ENCODE data around the gene WASF2. TPM values are rescaled to one million over a fixed set of nuclear protein-coding genes. Genes with fewer than 3 reads are reported as not detected.
"Not testable (repeated sequence)": the region's sequence is repeated elsewhere in the genome, so short reads cannot be mapped to it uniquely, and the experiment has no call there.

Gene WASF2
- total RNA-seq, 1 donor from 2014 or later, result 25.6 TPM

DNA sequence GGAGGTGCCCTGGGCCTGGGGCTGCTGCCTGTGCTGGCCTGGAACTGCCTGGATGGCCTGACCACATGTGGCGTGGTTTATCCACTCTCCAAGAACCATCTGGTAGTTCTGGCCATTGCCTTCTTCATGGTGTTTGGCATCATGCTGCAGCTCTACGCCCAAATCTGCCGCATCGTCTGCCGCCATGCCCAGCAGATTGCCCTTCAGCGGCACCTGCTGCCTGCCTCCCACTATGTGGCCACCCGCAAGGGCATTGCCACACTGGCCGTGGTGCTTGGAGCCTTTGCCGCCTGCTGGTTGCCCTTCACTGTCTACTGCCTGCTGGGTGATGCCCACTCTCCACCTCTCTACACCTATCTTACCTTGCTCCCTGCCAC is 95.7 kb downstream of the WASF2 start:
- Histone ChIP-seq H3K9me3 (ENCODE audit: control insufficient read depth in 3 of 3, low read length in 3 of 3) (no peaks in the 10 kb centered on the region), H3K27ac (ENCODE audit: low read depth, low read length) (no peak overlapping the region), H3K4me3 (ENCODE audit: low read length in 3 of 3) (no peak overlapping the region), H3K27me3 (ENCODE audit: control insufficient read depth in 3 of 3, insufficient read depth in 3 of 3, low read length in 3 of 3) (peaks cover 0 to 2% (median 0%) of the 10 kb centered on the region in 3 donors), H3K4me1 (ENCODE audit: control insufficient read depth in 3 of 3, insufficient read depth in 3 of 3, low read length in 3 of 3) (peaks cover 17 to 27% (median 20%) of the 10 kb centered on the region in 3 donors), H3K9ac (ENCODE audit: low read depth in 1 of 3, low read length in 3 of 3) (no peak overlapping the region), H3K36me3 (ENCODE audit: control insufficient read depth in 3 of 3, insufficient read depth in 3 of 3, low read length in 3 of 3) (no peaks in the 10 kb centered on the region)

DNA sequence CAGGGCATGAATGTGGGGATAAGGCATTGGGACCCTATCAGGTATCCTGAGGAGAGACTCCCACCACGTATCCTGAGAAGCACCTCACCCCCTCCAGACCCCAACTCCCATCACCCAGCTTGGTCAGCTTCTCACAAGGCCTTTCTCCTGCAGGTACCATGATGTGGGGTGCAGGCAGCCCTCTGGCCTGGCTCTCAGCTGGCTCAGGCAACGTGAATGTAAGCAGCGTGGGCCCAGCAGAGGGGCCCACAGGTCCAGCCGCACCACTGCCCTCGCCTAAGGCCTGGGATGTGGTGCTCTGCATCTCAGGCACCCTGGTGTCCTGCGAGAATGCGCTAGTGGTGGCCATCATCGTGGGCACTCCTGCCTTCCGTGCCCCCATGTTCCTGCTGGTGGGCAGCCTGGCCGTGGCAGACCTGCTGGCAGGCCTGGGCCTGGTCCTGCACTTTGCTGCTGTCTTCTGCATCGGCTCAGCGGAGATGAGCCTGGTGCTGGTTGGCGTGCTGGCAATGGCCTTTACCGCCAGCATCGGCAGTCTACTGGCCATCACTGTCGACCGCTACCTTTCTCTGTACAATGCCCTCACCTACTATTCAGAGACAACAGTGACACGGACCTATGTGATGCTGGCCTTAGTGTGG is 96.2 kb downstream of the WASF2 start:
- Histone ChIP-seq H3K4me3 (ENCODE audit: low read length in 3 of 3) (no peak overlapping the region), H3K36me3 (ENCODE audit: control insufficient read depth in 3 of 3, insufficient read depth in 3 of 3, low read length in 3 of 3) (no peaks in the 10 kb centered on the region), H3K4me1 (ENCODE audit: control insufficient read depth in 3 of 3, insufficient read depth in 3 of 3, low read length in 3 of 3) (peaks cover 17 to 24% (median 17%) of the 10 kb centered on the region in 3 donors), H3K27ac (ENCODE audit: low read depth, low read length) (no peak overlapping the region), H3K9me3 (ENCODE audit: control insufficient read depth in 3 of 3, low read length in 3 of 3) (no peaks in the 10 kb centered on the region), H3K9ac (ENCODE audit: low read depth in 1 of 3, low read length in 3 of 3) (no peak overlapping the region), H3K27me3 (ENCODE audit: control insufficient read depth in 3 of 3, insufficient read depth in 3 of 3, low read length in 3 of 3) (no peaks in the 10 kb centered on the region)

DNA sequence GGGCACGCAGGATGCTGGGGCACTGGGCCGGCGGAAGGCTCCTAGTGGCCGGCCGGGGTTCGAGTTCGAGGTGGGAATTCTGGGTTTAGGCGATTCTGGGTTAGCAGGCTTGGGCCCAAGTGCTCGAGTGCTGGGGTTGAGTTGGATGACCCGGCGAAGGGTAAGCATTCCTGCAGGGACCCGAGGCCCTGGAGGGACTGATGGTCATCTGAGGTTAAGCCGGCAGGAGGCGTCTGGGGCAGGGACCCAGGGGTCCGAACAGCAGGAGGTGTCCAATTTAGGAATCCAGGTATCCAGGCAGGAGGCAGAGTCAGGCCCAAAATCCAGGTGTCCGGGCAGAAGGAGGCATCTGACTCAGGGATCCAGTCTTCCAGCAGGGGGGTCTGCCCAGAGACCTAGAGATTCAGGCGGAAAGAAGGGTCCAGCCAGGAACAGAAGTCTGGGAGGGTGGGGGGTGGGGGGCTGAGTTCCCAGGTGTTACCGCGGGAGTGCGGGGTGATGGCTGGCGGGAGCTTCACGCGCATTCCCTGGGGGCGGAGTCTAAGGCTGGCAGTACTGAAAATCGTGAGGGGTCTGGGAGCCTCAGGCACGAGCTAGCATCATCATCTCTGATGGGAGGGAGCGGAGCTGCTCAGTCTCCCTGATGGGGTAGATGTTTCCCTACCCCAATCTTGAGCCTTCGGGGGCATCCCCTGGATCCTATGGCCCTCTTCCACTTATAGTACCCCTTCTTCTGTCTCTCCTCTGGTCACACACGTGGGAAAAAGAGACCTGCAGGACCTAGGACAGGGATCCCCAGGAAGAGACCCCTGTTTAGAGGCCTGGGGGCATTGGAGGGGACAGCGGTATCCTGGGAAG is 97.0 kb downstream of the WASF2 start:
- H3K4me1 ChIP-seq (ENCODE audit: control insufficient read depth in 3 of 3, insufficient read depth in 3 of 3, low read length in 3 of 3), result peaks cover 17 to 27% (median 17%) of the 10 kb centered on the region in 3 donors
- peak overlapping the region; percentile 14 to 73 (median 57) for H3K4me3 ChIP-seq (ENCODE audit: low read length in 3 of 3)
- no peak overlapping the region for H3K27ac ChIP-seq (ENCODE audit: low read depth, low read length)
- H3K36me3 ChIP-seq (ENCODE audit: control insufficient read depth in 3 of 3, insufficient read depth in 3 of 3, low read length in 3 of 3), result no peaks in the 10 kb centered on the region
- no peaks in the 10 kb centered on the region for H3K9me3 ChIP-seq (ENCODE audit: control insufficient read depth in 3 of 3, low read length in 3 of 3)
- peak overlapping the region; percentile 43 to 81 (median 65) for H3K9ac ChIP-seq (ENCODE audit: low read depth in 1 of 3, low read length in 3 of 3)
- no peaks in the 10 kb centered on the region for H3K27me3 ChIP-seq (ENCODE audit: control insufficient read depth in 3 of 3, insufficient read depth in 3 of 3, low read length in 3 of 3)

DNA sequence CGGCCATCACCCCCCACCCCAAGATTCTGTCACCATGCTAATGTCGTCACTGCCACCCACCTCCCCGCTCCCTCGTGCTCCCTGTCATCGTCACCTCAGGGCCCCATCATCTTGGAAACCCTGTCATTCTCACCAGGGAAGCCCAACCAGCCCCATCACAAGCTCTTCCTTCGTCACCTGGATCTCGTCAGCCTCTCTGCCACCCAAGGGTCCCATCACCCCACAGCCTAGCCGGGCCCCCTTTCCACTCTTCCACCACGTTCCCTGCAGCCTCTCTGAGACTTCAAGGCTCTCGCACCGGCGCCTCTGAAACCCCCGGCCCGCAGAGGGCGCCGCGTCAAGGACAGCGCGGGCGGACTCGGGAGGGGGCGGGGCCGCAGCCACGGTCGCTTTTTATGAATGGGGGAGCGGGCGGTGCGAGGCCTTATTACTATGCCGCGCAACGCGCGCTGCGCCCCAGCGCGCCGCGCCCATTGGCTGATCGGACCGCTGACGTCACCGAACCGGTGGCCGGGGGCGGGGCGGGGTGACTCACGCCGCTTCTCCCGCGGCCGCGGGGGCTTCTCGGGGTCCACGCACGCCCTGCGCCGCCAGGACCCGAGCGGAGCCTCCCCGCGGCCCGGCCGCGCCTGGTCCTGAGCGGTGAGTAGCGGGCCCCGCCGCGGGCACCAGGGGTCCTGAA is 97.7 kb downstream of the WASF2 start, which contains the start of gene GPR3:
Gene GPR3, plus strand, starts transcription at position 527 of the 682 bp plus-strand sequence. CDS start 1,177 bp downstream, outside the sequence.
- H3K9ac ChIP-seq (ENCODE audit: low read depth in 1 of 3, low read length in 3 of 3), result peak within 1 kb of the TSS; percentile 43 to 81 (median 65)
- H3K9me3 ChIP-seq (ENCODE audit: control insufficient read depth in 3 of 3, low read length in 3 of 3), result no peaks in the 10 kb centered on the region
- H3K27ac ChIP-seq (ENCODE audit: low read depth, low read length), result no peak within 1 kb of the TSS
- H3K4me1 ChIP-seq (ENCODE audit: control insufficient read depth in 3 of 3, insufficient read depth in 3 of 3, low read length in 3 of 3), result peaks cover 17 to 27% (median 17%) of the 10 kb centered on the region in 3 donors
- H3K27me3 ChIP-seq (ENCODE audit: control insufficient read depth in 3 of 3, insufficient read depth in 3 of 3, low read length in 3 of 3), result no peaks in the 10 kb centered on the region
- no peaks in the 10 kb centered on the region for H3K36me3 ChIP-seq (ENCODE audit: control insufficient read depth in 3 of 3, insufficient read depth in 3 of 3, low read length in 3 of 3)
- peak within 1 kb of the TSS; percentile 14 to 73 (median 60) for H3K4me3 ChIP-seq (ENCODE audit: low read length in 3 of 3)

DNA sequence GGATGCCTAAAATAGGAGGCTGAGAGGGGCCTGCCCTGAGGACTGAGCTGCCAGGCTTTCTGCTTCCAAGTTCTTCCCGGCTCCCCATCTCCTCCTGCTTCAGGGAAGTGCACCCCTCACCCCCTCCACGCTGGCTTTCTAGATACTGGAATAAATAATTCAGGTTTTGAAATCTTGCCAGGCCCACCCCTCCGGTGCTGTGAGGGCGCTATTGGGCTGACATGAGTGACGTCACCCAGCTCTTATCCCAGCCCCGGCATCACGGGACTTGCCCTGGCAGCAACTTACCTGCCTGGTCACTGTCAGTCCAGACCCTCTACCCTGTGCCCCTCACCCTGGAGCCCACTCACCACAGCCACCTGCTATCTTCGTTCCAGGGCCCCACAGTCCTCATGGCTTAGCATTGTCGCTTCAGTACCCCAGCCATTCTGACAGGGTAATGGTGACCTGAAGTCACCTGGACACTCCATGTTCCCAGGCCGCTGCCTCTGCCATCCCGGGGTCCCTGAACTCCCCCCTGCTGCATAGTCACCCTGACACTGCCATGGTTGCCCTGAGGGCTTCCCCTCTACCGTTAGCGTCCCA is 98.4 kb downstream of the WASF2 start:
- peak overlapping the region; percentile 11 to 73 (median 60) for H3K4me3 ChIP-seq (ENCODE audit: low read length in 3 of 3)

DNA sequence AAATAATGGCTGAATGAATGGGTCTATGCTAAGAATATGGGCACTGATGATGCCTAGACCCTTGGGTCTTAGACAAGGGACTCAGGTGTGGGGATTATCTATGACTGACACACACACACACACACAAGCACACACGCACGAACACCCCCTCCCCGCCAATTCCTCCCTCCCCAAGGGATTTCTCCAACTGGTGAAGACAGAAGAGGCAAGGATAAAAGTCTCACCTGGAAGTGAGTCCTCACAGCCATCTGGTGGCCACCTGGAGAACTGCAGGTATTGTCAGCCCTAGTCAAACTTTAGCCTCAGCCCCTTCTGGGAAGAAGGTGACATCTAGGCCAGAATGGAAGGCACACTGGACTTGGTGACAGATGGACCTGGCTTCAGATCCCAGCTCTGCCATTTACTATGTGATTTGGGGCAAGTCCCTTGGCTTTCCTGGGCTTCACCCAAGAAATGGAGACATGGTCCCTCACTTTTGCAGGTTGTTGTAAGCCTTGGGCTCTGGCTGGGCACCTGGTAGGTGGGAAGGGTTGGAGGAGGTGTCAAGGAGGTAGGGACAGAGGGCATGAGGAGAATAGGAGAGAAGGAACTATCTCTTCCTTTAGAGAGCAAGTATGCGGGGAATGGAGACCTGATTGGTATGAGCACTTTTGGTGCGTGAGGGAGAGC is 101.5 kb downstream of the WASF2 start:
- no peak overlapping the region for H3K27ac ChIP-seq (ENCODE audit: low read depth, low read length)

More for the DNA sequence above, 98.4 kb downstream of the WASF2 start:
- Histone ChIP-seq H3K4me1 (ENCODE audit: control insufficient read depth in 3 of 3, insufficient read depth in 3 of 3, low read length in 3 of 3) (peaks cover 17 to 27% (median 17%) of the 10 kb centered on the region in 3 donors), H3K27me3 (ENCODE audit: control insufficient read depth in 3 of 3, insufficient read depth in 3 of 3, low read length in 3 of 3) (no peaks in the 10 kb centered on the region), H3K27ac (ENCODE audit: low read depth, low read length) (no peak overlapping the region), H3K9me3 (ENCODE audit: control insufficient read depth in 3 of 3, low read length in 3 of 3) (no peaks in the 10 kb centered on the region), H3K36me3 (ENCODE audit: control insufficient read depth in 3 of 3, insufficient read depth in 3 of 3, low read length in 3 of 3) (no peaks in the 10 kb centered on the region), H3K9ac (ENCODE audit: low read depth in 1 of 3, low read length in 3 of 3) (peak overlapping the region in 2 of 3 donors; percentile 51 to 81)

DNA sequence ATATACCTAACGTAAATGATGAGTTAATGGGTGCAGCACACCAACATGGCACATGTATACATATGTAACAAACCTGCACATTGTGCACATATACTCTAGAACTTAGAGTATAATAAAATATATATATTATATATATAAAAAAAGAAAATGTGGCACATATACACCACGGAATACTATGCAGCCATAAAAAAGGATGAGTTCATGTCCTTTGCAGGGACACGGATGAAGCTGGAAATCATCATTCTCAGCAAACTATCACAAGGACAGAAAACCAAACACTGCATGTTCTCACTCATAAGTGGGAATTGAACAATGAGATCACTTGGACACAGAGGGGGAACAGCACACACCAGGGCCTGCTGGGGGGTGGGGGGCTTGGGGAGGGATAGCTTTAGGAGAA is 105.2 kb downstream of the WASF2 start:
- not testable (repeated sequence) for H3K36me3 ChIP-seq (ENCODE audit: control insufficient read depth in 3 of 3, insufficient read depth in 3 of 3, low read length in 3 of 3); H3K27me3 ChIP-seq (ENCODE audit: control insufficient read depth in 3 of 3, insufficient read depth in 3 of 3, low read length in 3 of 3); H3K4me3 ChIP-seq (ENCODE audit: low read length in 3 of 3); H3K27ac ChIP-seq (ENCODE audit: low read depth, low read length); H3K9ac ChIP-seq (ENCODE audit: low read depth in 1 of 3, low read length in 3 of 3); H3K9me3 ChIP-seq (ENCODE audit: control insufficient read depth in 3 of 3, low read length in 3 of 3)
- peaks cover 12 to 16% (median 13%) of the 10 kb centered on the region in 3 donors for H3K4me1 ChIP-seq (ENCODE audit: control insufficient read depth in 3 of 3, insufficient read depth in 3 of 3, low read length in 3 of 3)

More for the DNA sequence above, 101.5 kb downstream of the WASF2 start:
- Histone ChIP-seq H3K27me3 (ENCODE audit: control insufficient read depth in 3 of 3, insufficient read depth in 3 of 3, low read length in 3 of 3) (peaks cover 0 to 2% (median 0%) of the 10 kb centered on the region in 3 donors), H3K9me3 (ENCODE audit: control insufficient read depth in 3 of 3, low read length in 3 of 3) (no peaks in the 10 kb centered on the region), H3K9ac (ENCODE audit: low read depth in 1 of 3, low read length in 3 of 3) (peak overlapping the region in 1 of 3 donors; percentile 40), H3K4me3 (ENCODE audit: low read length in 3 of 3) (no peak overlapping the region), H3K4me1 (ENCODE audit: control insufficient read depth in 3 of 3, insufficient read depth in 3 of 3, low read length in 3 of 3) (peaks cover 17 to 19% (median 17%) of the 10 kb centered on the region in 3 donors), H3K36me3 (ENCODE audit: control insufficient read depth in 3 of 3, insufficient read depth in 3 of 3, low read length in 3 of 3) (no peaks in the 10 kb centered on the region)

DNA sequence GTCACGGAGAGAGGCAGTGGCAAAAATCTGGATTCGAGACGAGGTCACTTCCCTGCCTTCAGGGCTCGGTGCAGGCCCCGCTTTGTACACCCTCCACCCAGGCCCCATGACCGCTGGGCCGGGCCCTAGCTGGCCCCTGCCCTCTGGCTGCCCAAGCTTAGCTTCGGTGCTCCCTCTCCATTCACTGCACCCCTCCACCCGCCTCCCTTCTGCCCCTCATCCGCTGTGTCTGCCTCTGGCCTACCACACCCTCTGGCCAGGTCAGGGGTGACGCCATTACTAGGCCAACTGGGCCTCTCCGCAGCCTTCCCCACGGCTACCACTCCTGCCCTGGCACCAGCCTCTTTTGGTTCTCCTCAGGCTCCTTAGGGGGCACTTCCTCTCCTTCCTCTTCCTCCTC is 106.3 kb downstream of the WASF2 start:
- Histone ChIP-seq H3K36me3 (ENCODE audit: control insufficient read depth in 3 of 3, insufficient read depth in 3 of 3, low read length in 3 of 3) (no peaks in the 10 kb centered on the region), H3K27me3 (ENCODE audit: control insufficient read depth in 3 of 3, insufficient read depth in 3 of 3, low read length in 3 of 3) (peaks cover 0 to 4% (median 3%) of the 10 kb centered on the region in 3 donors), H3K9me3 (ENCODE audit: control insufficient read depth in 3 of 3, low read length in 3 of 3) (no peaks in the 10 kb centered on the region), H3K4me1 (ENCODE audit: control insufficient read depth in 3 of 3, insufficient read depth in 3 of 3, low read length in 3 of 3) (peaks cover 12 to 15% (median 13%) of the 10 kb centered on the region in 3 donors), H3K4me3 (ENCODE audit: low read length in 3 of 3) (no peak overlapping the region), H3K9ac (ENCODE audit: low read depth in 1 of 3, low read length in 3 of 3) (no peak overlapping the region), H3K27ac (ENCODE audit: low read depth, low read length) (no peak overlapping the region)

DNA sequence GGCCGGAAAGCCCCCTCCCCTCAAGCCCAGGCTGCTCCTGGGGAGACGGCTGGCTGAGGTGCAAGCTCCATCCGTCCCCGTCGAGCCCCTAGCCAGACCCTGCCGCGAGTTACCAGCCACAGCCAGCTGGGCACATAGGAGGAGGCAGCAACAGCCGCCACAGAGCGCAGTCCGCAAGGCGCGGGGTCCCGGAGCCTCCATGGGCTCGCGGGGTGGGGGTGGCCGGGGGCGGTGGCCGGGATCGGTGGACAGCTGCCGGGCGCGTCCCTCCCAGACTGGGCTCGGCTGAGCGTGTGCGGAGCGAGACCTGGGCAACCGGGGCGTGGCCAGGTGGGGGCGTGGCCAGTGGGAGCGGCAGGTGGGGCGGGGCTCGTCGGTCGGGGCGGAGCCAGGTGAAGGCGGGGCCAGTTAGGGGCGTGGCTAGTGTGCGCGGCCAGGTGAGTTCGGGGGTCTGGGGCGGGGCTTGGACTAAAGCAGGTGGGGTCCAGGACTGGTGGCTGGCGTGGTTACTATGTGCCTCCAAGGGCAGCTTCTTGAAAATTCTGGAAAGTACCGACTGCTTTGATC is 106.8 kb downstream of the WASF2 start, which contains the start of gene CD164L2:
Gene CD164L2, minus strand, starts transcription at position 295 of the 567 bp plus-strand sequence. Its CDS starts 94 bp downstream, at position 201.
- Histone ChIP-seq H3K4me3 (ENCODE audit: low read length in 3 of 3) (no peak within 1 kb of the TSS), H3K27me3 (ENCODE audit: control insufficient read depth in 3 of 3, insufficient read depth in 3 of 3, low read length in 3 of 3) (peaks cover 0 to 4% (median 3%) of the 10 kb centered on the region in 3 donors), H3K9ac (ENCODE audit: low read depth in 1 of 3, low read length in 3 of 3) (no peak within 1 kb of the TSS), H3K9me3 (ENCODE audit: control insufficient read depth in 3 of 3, low read length in 3 of 3) (no peaks in the 10 kb centered on the region), H3K36me3 (ENCODE audit: control insufficient read depth in 3 of 3, insufficient read depth in 3 of 3, low read length in 3 of 3) (no peaks in the 10 kb centered on the region), H3K27ac (ENCODE audit: low read depth, low read length) (no peak within 1 kb of the TSS), H3K4me1 (ENCODE audit: control insufficient read depth in 3 of 3, insufficient read depth in 3 of 3, low read length in 3 of 3) (peaks cover 12 to 13% (median 13%) of the 10 kb centered on the region in 3 donors)

Measured in skeletal muscle tissue (tissue), 4 donors.